C4-2B (cell line): ENCODE data around the gene TNS2.

Source experiments
- ZFX ChIP-seq: fragments of 450-650 bp; IDR thresholded peaks from 2 replicates; pipeline ENCODE4 v1.6.1; 2017
- TF ChIP-seq, protein P1 (sequence below): fragments of 450-650 bp; conservative IDR thresholded peaks from 2 replicates; pipeline ENCODE4 v1.5.1; 2017; ENCODE audit warnings: mild to moderate bottlenecking

GRCh38 chr12:53097564-53098353 is 47.9 kb downstream of the TNS2 start, which contains the start of gene IGFBP6:
- TF ChIP-seq, protein P1, sequence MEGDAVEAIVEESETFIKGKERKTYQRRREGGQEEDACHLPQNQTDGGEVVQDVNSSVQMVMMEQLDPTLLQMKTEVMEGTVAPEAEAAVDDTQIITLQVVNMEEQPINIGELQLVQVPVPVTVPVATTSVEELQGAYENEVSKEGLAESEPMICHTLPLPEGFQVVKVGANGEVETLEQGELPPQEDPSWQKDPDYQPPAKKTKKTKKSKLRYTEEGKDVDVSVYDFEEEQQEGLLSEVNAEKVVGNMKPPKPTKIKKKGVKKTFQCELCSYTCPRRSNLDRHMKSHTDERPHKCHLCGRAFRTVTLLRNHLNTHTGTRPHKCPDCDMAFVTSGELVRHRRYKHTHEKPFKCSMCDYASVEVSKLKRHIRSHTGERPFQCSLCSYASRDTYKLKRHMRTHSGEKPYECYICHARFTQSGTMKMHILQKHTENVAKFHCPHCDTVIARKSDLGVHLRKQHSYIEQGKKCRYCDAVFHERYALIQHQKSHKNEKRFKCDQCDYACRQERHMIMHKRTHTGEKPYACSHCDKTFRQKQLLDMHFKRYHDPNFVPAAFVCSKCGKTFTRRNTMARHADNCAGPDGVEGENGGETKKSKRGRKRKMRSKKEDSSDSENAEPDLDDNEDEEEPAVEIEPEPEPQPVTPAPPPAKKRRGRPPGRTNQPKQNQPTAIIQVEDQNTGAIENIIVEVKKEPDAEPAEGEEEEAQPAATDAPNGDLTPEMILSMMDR = no peak
- TF ChIP-seq ZFX = no peak
